Gastrocnemius medialis (tissue), 4 donors: Measurements from ENCODE around the gene RTKN2. TPM values are rescaled to one million over a fixed set of nuclear protein-coding genes. Genes with fewer than 3 reads are reported as not detected.

Experiments used
- ATAC-seq, 2 donors: fragments of 150-250 bp; one replicate each; pipeline ENCODE4 v1.9.1; 2016
- DNase-seq, 2 donors: peaks; one replicate each; pipeline ENCODE4 v3.0.0-alpha.2; 2019
- H3K27ac ChIP-seq, 4 donors: fragments of 200-600 bp; sonication (generic); 1 replicate in 1 of 4; 2 replicates in 3 of 4; pipeline ENCODE4 v1.5.1; 2016 to 2018; ENCODE audit warnings: mild to moderate bottlenecking in 2 of 4, moderate library complexity in 1 of 4
- H3K27me3 ChIP-seq, 3 donors: fragments of 200-600 bp; sonication (generic) in 2 of 3; 1 replicate in 1 of 3; 2 replicates in 2 of 3; pipeline versions ENCODE4 v1.5.1 to v1.6.0; 2016 to 2019; ENCODE audit warnings: mild to moderate bottlenecking in 1 of 3, moderate library complexity in 1 of 3
- H3K36me3 ChIP-seq, 2 donors: fragments of 200-600 bp; sonication (generic) in 1 of 2; one replicate each; pipeline ENCODE4 v1.5.1; 2017 to 2018
- H3K4me1 ChIP-seq, 2 donors: fragments of 200-600 bp; sonication (generic) in 1 of 2; one replicate each; pipeline ENCODE4 v1.5.1; 2016 to 2017; ENCODE audit warnings: mild to moderate bottlenecking in 2 of 2
- H3K4me3 ChIP-seq, 4 donors: fragments of 200-600 bp; sonication (generic) in 3 of 4; 1 replicate in 1 of 4; 2 replicates in 3 of 4; pipeline ENCODE4 v1.5.1; 2016 to 2019; ENCODE audit warnings: mild to moderate bottlenecking in 2 of 4
- H3K9me3 ChIP-seq, 3 donors: fragments of 200-600 bp; sonication (generic) in 2 of 3; 1 replicate in 1 of 3; 2 replicates in 2 of 3; pipeline ENCODE4 v1.5.1; 2016 to 2019
- POLR2A ChIP-seq, 2 donors: fragments of 450-650 bp; IDR thresholded peaks; one replicate each; pipeline ENCODE4 v1.6.1; 2017; ENCODE audit warnings: antibody characterized with exemption in 2 of 2, mild to moderate bottlenecking in 2 of 2, moderate library complexity in 2 of 2
- in situ Hi-C, 4 donors: fragments of 200-750 bp; cut with MboI; loops; one replicate each; pipeline versions ENCODE4 v1.15.0 to v1.8.0; 2017; ENCODE audit warnings: low sequenced_read_pairs in 4 of 4
- intact Hi-C: fragments of 100-400 bp; cut with DNase I; formaldehyde crosslinking; loops from one replicate; pipeline ENCODE4 v1.15.1; 2023; ENCODE audit warnings: low total_unique reads
- total RNA-seq, 4 donors: library from RNA; depleted of rRNA; stranded (reverse); fragments of >200 nt; gene quantifications; one replicate each; pipeline versions ENCODE4 v1.1.0 to v1.2.3, GENCODE V29; 2016
- TF ChIP-seq, protein P1 (sequence below), 5 experiments: fragments of 450-650 bp in 3 of 5; fragments of 200-600 bp in 2 of 5; sonication (generic) in 2 of 5; IDR thresholded peaks in 4 of 5; conservative IDR thresholded peaks in 1 of 5; 1 replicate in 4 of 5; 2 replicates in 1 of 5; pipeline ENCODE4 v1.5.1; 2016 to 2019; ENCODE audit warnings: antibody characterized with exemption in 5 of 5, mild to moderate bottlenecking in 3 of 5, moderate library complexity in 3 of 5

Gene RTKN2
- total RNA-seq, 4 donors from 2014 or later, result not detected

DNA sequence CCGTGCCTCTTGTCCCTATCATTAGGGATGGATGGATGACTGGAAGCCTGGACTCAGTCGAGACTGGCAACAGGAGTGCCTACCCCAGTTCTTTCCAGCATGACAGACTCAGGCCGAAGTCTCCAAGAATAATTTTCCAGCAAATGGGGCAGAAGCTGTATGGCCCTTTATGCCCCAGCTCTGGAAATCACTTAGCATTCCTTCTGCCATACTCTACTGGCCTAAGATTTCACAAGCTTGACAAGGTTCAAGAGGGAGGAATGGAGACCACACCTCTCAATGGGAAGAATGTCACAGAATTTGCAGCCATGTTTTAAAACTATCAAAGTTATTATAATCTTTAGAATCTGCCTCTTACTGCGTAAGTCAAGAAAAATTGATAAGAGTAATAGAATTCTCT is 39.0 kb upstream of the RTKN2 start:
- in situ Hi-C loops, result no loop called here
- Histone ChIP-seq H3K4me3 (no peak overlapping the region), H3K27ac (no peak overlapping the region), H3K4me1 (no peaks in the 10 kb centered on the region), H3K27me3 (no peaks in the 10 kb centered on the region), H3K36me3 (no peaks in the 10 kb centered on the region), H3K9me3 (no peaks in the 10 kb centered on the region)
- ATAC-seq, result no peak
- no peak for DNase-seq
- intact Hi-C loops, result no loop called here
- TF ChIP-seq, protein P1, sequence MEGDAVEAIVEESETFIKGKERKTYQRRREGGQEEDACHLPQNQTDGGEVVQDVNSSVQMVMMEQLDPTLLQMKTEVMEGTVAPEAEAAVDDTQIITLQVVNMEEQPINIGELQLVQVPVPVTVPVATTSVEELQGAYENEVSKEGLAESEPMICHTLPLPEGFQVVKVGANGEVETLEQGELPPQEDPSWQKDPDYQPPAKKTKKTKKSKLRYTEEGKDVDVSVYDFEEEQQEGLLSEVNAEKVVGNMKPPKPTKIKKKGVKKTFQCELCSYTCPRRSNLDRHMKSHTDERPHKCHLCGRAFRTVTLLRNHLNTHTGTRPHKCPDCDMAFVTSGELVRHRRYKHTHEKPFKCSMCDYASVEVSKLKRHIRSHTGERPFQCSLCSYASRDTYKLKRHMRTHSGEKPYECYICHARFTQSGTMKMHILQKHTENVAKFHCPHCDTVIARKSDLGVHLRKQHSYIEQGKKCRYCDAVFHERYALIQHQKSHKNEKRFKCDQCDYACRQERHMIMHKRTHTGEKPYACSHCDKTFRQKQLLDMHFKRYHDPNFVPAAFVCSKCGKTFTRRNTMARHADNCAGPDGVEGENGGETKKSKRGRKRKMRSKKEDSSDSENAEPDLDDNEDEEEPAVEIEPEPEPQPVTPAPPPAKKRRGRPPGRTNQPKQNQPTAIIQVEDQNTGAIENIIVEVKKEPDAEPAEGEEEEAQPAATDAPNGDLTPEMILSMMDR (IDR thresholded peaks at IDR 0.05 in 4 of 5, conservative IDR thresholded peaks at IDR 0.05 in 1 of 5), result no peak
- TF ChIP-seq POLR2A (IDR thresholded peaks at IDR 0.05), result no peak

DNA sequence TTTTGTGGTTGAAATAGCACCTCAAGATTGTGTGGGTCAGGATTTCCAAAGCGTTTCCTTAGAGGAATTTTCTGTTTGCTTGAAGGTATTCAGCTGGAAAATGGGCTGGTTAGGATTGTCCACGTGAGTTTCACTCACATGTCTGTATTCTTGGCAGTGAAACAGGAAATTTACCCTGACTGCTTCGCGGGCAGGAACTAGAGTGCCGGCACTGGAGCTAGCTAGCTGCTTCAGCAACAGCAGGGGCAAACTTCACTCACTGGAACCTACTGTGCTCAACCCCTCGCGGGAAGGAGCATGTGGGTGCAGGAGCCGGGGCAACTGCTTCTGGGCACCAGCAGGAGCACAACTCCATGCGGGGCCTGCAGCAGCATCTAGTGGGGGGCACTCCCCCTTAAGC is 38.0 kb upstream of the RTKN2 start:
- Histone ChIP-seq H3K27ac (no peak overlapping the region), H3K36me3 (no peaks in the 10 kb centered on the region), H3K9me3 (no peaks in the 10 kb centered on the region), H3K27me3 (no peaks in the 10 kb centered on the region), H3K4me3 (no peak overlapping the region), H3K4me1 (no peaks in the 10 kb centered on the region)
- intact Hi-C loops, result no loop called here
- DNase-seq, result no peak
- no peak for ATAC-seq
- in situ Hi-C loops, result no loop called here
- no peak for TF ChIP-seq POLR2A (IDR thresholded peaks at IDR 0.05)
- TF ChIP-seq, protein P1 (IDR thresholded peaks at IDR 0.05 in 4 of 5, conservative IDR thresholded peaks at IDR 0.05 in 1 of 5), result no peak

DNA sequence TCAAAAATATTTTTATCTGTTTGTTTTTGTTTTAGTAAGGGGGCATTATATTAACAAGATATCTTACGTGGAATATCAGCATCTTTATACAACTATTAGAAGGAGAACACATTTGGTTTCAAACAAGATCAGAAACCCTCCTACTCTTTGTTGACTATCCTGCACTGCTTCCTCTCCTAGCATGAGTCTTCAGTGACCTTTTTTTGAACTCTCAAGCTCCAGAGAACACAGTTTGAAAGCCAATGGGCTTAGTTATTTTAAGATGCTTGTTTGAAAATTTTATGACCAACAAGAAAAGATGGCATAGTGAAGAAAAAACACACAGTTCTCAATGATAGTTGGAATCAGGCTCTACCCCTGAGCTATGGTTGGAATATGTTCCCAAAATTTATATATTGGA is 37.2 kb upstream of the RTKN2 start:
- no peaks in the 10 kb centered on the region for H3K27me3 ChIP-seq
- H3K4me1 ChIP-seq, result no peaks in the 10 kb centered on the region
- in situ Hi-C loops (no loop called here), intact Hi-C loops (no loop called here)
- TF ChIP-seq, protein P1 (IDR thresholded peaks at IDR 0.05 in 4 of 5, conservative IDR thresholded peaks at IDR 0.05 in 1 of 5), result no peak
- TF ChIP-seq POLR2A (IDR thresholded peaks at IDR 0.05), result no peak
- no peak overlapping the region for H3K27ac ChIP-seq
- H3K9me3 ChIP-seq, result no peaks in the 10 kb centered on the region
- H3K4me3 ChIP-seq, result no peak overlapping the region
- no peak for ATAC-seq
- H3K36me3 ChIP-seq, result no peaks in the 10 kb centered on the region
- DNase-seq, result no peak

DNA sequence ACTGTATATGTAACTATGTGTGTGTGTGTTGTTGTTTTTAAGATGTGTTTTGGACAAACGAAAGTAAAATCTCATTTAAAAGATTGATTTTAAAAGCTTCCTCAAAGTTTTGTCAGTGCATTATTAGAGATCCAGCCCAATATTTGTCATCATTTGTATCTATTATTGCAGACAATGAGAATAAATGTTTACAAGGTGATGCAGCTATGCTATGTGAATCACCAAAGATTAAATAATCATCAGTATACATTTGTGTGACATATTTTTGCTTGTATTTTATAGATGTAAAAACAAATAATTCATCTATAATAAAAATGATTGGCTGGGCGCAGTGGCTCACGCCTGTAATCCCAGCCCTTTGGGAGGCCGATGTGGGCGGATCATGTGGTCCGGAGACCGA is 35.3 kb upstream of the RTKN2 start:
- no peaks in the 10 kb centered on the region for H3K9me3 ChIP-seq
- no peak for DNase-seq
- in situ Hi-C loops, result no loop called here

DNA sequence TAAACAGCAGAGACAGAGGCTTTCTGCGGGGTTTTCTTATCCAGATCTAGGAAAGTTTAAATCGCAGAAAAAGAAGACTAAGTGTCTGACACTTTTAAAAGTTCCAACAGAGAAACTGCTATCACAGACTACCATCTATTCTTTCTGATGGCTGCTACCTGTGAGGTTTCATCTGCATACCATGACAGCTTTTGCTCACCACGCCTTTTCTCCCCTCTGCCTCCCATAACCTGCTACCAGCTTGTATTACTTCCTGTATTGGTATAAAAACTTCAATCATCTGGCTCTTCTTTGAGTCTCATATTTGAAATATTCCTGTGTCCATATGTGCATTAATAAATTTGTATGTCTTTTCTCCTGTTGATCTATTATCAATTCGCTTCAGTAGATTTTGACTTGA is 34.1 kb upstream of the RTKN2 start:
- Histone ChIP-seq H3K4me3 (no peak overlapping the region), H3K27ac (no peak overlapping the region), H3K9me3 (no peaks in the 10 kb centered on the region), H3K27me3 (no peaks in the 10 kb centered on the region), H3K4me1 (no peaks in the 10 kb centered on the region), H3K36me3 (no peaks in the 10 kb centered on the region)
- TF ChIP-seq, protein P1 (IDR thresholded peaks at IDR 0.05 in 4 of 5, conservative IDR thresholded peaks at IDR 0.05 in 1 of 5), result no peak
- TF ChIP-seq POLR2A (IDR thresholded peaks at IDR 0.05), result no peak
- intact Hi-C loops (no loop called here), in situ Hi-C loops (no loop called here)
- DNase-seq, result no peak
- ATAC-seq, result no peak

More for the DNA sequence above, 35.3 kb upstream of the RTKN2 start:
- H3K4me3 ChIP-seq, result no peak overlapping the region
- TF ChIP-seq, protein P1 (IDR thresholded peaks at IDR 0.05 in 4 of 5, conservative IDR thresholded peaks at IDR 0.05 in 1 of 5), result no peak
- TF ChIP-seq POLR2A (IDR thresholded peaks at IDR 0.05), result no peak
- no peak for ATAC-seq
- no peak overlapping the region for H3K27ac ChIP-seq
- intact Hi-C loops, result no loop called here
- no peaks in the 10 kb centered on the region for H3K4me1 ChIP-seq
- H3K36me3 ChIP-seq, result no peaks in the 10 kb centered on the region
- H3K27me3 ChIP-seq, result no peaks in the 10 kb centered on the region
